NCI-H2029 treated with DMSO at 0.1 percent for 48 hours (cell line): Measurements from ENCODE around the gene DPP6.

Experiments used
- DNase-seq: peaks from one replicate; lab custom pipeline; 2025; lab: John Stamatoyannopoulos, UW

Gene DPP6

GRCh38 chr7:154232700-154233099, 180.5 kb downstream of the DPP6 start:
- DNase-seq = no peak

- DNase-seq = no peak
Measured at GRCh38 chr7:154241988-154242387, 189.8 kb downstream of the DPP6 start.

- no peak for DNase-seq
Measured at GRCh38 chr7:154242709-154243108, 190.5 kb downstream of the DPP6 start.

GRCh38 chr7:154252046-154252445, 199.8 kb downstream of the DPP6 start:
- no peak for DNase-seq

GRCh38 chr7:154253810-154254209, 201.6 kb downstream of the DPP6 start:
- no peak for DNase-seq

- DNase-seq = no peak
Measured at GRCh38 chr7:154255324-154255723, 203.1 kb downstream of the DPP6 start.

- no peak for DNase-seq
Measured at GRCh38 chr7:154256150-154256549, 204.0 kb downstream of the DPP6 start.

GRCh38 chr7:154259396-154259795, 207.2 kb downstream of the DPP6 start:
- DNase-seq = no peak

GRCh38 chr7:154287356-154287755, 235.2 kb downstream of the DPP6 start:
- no peak for DNase-seq

GRCh38 chr7:154289119-154289518, 236.9 kb downstream of the DPP6 start:
- no peak for DNase-seq

GRCh38 chr7:154296443-154296842, 244.2 kb downstream of the DPP6 start:
- no peak for DNase-seq

GRCh38 chr7:154299736-154300135, 247.5 kb downstream of the DPP6 start:
- no peak for DNase-seq

- DNase-seq = no peak
Measured at GRCh38 chr7:154302380-154302779, 250.2 kb downstream of the DPP6 start.

- DNase-seq = no peak
Measured at GRCh38 chr7:154304231-154304630, 252.0 kb downstream of the DPP6 start.

GRCh38 chr7:154304740-154305700, 252.8 kb downstream of the DPP6 start:
- no peak for DNase-seq

GRCh38 chr7:154306036-154306435, 253.8 kb downstream of the DPP6 start:
- no peak for DNase-seq

- DNase-seq = no peak
Measured at GRCh38 chr7:154308928-154309327, 256.7 kb downstream of the DPP6 start.

GRCh38 chr7:154310114-154310513, 257.9 kb downstream of the DPP6 start:
- DNase-seq = no peak

- DNase-seq = no peak
Measured at GRCh38 chr7:154324196-154324595, 272.0 kb downstream of the DPP6 start.

GRCh38 chr7:154326421-154326820, 274.2 kb downstream of the DPP6 start:
- DNase-seq = no peak

- DNase-seq = no peak
Measured at GRCh38 chr7:154330318-154330717, 278.1 kb downstream of the DPP6 start.

GRCh38 chr7:154332811-154333580, 280.8 kb downstream of the DPP6 start:
- no peak for DNase-seq

- DNase-seq = no peak
Measured at GRCh38 chr7:154336295-154336694, 284.1 kb downstream of the DPP6 start.
